ENCODE data around the gene GCGR.

Gene GCGR
- 0 reads per million in 2 donors for total RNA-seq

DNA sequence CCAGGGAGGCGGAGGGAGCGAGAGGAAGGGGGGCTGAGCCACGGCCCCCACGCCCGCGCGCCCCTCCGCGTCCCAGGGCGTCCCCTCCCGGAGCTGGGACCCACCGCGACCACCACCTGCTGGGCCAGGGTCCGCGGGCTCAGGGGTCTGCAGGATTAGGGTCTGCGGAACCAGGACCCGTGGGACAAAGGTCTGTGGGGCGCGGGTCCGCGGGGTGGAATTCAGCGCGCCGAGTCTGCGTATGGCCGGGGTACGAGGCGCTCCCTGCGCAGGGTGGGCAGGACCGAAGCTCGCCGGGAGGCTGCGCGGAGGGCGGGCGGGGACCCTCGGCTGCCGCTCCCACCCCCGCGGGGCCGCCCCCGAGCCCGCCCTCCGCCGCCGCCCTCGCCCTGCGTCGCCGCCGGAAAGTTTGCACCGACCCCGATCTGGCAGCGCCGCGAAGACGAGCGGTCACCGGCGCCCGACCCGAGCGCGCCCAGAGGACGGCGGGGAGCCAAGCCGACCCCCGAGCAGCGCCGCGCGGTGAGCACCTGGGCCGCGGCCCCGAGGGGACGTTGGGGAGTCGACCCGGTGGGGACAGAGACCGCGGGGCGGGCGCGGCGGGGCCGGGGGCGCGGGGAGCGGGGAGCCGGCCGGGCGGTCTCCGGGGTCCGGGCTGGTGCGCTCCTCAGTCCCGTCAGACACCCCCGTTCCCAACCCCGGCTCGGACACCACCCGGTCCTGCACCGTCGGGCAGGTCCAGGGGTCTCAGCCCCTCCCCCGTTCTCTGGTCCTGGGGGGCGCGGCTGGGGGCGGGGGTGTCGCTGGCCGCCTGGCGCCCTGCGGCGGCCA, at the start of gene GCGR:
Gene GCGR (plus strand): TSS at position 423 of the 831 bp plus-strand sequence. CDS start 4,869 bp downstream, outside the sequence.
- DNase-seq, result no peak

DNA sequence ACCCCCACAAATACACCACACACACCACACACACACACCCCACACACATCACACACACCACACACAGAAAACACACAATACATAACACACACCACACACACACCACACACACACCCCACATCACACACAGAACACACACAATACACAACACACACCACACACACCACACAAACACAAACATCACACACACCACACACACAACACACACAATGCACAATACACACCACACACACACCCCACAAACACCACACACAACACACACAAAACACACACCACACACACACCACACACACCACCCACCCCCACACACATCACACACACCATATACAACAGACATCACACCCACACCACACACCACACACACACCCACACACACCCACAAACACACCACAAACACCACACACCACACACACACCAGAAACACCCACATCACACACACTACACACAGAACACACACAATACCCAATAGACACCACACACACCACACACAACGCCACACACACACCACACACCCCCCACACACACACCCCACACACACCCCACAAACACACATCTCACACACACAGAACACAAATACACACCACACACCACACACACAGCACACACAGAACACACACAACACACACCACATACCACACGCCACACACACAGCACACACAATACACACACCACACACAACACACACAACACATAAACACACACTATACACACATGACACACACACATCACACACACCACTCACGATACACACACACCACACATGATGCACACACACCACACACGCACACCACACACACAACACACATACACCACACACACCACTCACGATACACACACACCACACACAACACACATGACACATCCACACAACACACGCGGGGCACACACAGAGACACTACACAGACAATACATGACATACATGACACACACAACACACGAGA, 11.0 kb upstream of the GCGR start:
- peak in 1 of 5 experiments; percentile 26 for DNase-seq

DNA sequence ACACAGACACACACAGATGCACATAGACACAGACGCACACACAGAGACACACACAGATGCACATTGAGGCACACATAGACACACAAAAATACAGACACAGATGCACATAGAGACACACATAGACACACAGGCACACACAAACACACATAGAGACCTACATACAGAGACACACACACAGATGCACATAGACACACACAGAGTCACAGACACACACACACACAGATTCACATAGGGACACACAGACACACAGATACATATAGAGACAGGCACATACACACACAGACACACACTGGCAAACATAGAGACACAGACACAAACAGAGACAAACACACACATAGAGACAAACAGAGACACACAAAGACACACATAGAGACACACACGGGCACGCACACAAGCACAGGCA, 9.9 kb upstream of the GCGR start:
- DNase-seq, result no peak

DNA sequence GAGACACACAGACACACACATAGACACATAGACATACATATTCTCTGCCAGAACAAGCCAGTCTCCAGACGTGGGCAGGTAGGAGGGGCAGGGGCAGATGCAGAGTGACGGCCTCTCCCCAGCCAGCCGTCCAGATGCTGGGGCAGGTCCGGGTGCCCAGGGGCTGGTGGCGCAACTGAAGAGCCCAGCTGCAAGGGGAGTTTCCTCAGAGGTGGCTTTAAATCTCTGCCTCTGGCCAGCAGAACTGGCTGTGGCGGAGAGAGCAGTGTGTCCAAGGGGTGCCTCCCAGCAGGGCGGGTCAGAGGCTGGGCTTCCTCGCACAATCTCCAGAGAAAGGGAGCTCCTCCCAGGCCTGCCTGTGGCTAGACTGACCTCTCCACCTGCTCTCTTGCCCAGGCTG, 9.4 kb upstream of the GCGR start:
- no peak for DNase-seq

DNA sequence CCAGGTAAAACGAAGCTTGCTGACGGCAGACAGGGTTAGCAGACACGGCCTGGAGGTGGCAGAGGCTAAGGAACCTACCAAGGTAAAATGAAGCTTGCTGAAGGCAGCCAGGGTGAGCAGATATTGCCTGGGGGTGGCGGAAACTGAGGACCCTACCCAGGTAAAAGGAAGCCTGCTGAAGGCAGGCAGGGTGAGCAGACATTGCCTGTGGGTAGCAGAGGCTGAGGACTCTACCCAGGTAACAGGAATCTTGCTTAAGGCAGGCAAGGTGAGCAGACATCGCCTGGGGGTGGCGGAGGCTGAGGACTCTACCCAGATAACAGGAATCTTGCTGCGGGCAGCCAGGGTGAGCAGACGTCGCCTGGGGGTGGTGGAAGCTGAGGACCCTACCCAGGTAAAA, 2.6 kb upstream of the GCGR start:
- no peak for DNase-seq

DNA sequence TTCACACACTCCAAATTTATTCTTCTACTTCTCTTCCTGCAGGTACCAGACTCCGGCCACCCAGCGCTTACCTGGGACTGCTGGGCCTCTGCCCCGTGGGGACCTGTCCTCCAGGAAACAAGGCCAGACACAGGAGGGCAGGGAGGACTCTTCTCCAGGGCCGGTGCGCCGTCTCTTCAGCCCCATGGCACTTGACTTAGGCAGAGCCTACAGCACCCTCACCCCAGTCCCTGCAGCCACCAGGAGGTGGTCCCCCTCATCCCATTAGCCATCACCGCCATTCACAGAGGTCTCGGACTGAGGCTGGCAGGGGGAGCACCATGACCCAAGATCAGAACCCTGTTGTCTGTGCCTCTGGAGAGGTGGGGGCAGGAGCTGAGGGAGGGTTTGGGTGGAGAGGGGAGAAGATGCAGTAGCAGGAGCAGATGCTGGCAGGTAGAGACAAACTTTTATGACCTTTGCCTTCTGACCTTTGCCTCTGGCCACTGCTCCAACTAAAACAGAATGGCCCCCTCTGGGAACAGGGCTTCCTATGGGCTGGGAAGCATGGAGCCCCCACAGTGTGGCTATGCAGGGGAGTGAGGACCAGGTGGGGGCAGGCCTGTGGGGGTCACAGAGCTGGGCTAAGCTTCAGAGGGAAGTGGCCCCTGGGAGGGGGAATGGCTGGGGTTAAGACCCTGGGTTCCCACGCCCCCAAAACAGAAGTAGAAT, 1.7 kb upstream of the GCGR start:
- DNase-seq, result no peak

DNA sequence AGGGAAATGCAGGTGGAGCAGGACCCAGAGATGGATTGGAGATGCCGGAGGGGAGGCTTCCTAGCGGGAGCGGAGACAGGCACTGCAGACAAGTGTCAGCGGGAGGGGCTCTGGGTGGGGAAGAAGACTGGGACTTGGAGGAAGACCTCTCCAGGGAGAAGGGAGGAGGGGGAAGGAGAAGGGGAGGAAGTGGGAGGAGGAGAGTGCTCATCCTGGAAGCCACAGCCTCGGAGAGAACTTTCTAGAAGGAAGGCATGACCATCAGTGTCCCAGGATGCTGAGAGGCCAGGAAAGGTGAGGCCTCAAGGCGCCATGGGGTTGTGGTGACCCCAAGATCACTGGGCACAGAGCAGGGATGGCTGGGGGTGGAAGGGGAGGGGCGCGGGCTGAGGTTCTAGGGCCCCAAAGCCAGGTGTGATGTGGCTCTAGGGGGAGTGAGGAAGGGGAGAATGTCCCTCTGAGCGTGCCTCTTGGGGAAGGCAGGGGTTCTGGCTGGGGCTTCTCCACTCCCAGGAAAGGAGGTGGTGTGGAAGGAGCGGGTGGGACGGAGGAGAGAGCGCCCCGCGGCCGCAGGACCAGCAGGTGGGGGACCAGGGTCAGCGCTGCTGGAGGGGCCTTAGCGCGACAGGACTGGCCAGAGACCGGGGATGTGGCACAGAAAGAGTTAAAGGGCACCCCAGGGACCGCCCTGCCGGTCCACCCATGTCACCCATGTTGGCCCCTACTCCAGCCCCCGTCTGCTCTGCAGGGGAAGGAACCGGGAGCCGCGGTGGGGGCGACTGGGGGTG, 900 bp upstream of the GCGR start:
- DNase-seq, result no peak

DNA sequence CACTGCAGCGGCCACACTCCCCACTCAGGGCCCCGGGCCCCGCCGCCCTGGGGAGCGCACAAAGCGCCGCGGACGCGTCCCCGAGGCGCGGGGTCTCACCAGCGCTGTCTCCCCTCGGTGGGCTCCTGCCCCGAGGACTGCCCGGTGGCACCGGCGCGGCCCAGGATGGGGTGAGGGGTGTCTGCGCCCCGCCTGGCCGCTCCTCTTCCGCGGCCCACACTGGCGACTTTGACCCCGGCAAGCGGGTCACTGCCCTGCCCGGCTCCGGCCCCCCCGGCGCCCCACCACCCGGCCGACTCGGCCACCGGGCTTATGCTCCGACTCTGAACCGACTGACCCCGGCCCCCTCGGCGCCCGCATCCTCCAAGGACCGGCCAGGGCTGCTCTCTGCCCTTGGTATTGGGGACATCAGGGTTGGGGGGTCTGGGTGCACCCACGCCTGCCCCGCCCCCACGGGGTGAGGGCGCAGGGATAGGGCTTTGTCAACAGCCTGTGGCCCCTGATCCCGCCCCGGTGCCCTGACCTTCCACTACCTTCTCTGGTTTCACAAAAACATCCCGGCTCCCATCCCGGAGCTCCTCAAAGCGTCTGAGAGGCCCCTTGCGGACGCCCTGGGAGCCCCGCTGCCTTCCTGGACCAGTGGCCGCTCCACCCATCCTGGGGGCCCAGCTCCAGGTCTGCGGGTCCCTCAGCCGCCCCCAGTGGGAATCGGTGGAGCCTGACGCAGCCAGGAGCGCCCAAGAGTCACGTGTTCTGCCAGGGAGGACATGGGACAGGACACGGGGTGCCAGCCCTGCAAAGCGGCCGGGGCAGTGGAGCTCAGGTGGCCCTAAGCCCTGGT, 829 bp downstream of the GCGR start:
- no peak for DNase-seq

DNA sequence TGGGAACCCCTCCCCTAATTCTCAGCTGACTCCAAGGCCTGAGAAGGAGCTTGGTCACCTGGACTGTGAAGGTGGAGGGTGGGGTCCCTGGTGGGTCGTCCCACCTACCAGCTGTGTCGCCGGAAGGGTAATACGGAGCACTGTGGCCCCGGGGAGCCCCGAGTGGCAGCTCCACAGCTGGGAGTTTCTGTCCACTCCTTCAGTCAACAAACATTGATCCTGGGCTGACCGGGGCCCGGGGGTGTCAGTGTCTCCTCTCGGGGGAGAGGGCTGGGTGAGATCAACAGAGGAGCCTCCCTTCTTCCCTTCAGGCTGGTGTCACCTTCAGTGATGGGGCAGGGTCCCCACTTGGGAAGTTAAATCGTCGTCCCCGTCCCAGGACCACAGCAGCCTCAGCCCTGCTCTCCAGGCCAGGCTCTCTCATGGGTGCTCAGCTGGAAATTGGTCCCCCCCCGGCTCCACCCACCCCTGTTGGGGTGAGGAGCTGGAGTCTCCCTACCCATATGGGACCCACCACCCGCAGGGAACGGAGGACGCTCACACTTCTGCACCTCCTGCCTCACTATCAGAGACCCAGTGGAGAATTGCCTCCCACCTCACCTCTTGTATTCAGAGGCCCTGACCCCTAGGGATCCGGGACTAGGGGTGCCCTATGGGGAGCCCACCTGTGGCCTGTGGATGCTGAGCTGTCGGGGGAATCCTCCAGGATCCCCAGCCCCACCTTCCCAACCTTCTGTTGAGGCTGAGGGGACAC, 1.9 kb downstream of the GCGR start:
- DNase-seq, result no peak

DNA sequence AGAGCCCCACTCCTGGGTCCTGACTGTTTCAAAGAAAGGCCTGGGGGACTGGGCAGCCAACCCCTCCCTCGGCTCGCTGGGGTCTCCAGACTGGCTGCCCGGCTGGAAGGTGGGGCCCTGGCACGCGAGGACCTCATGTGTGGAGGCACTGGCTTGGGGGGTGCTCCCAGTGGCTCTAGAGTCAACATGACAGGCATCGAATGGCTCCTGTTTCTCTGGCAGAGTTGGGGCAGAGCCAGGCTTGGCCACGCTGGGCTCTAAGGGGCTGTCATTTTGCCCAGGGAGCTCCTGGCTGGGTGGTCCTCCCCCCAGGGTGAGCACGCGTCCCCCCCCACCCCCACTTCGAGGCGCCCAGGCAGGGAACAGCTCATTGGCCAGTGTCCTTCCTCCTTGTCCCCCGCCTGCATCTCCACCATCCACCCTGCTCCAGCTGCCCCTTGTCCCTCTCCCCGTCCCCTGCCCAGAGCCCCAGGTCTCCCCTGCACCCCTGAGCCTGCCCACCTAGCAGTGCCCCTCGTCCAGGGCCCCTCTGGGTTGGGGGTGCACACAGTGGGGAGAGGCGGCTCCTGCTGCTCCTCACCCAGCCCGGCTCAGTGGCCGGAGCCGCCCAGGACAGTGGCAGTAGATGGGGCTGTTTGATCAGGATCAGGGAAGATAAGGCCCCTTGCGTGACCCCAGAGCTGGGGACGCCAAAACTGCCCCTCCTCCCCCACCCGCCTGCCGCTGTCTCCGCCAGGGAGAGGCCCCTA, 2.7 kb downstream of the GCGR start:
- DNase-seq, result no peak

DNA sequence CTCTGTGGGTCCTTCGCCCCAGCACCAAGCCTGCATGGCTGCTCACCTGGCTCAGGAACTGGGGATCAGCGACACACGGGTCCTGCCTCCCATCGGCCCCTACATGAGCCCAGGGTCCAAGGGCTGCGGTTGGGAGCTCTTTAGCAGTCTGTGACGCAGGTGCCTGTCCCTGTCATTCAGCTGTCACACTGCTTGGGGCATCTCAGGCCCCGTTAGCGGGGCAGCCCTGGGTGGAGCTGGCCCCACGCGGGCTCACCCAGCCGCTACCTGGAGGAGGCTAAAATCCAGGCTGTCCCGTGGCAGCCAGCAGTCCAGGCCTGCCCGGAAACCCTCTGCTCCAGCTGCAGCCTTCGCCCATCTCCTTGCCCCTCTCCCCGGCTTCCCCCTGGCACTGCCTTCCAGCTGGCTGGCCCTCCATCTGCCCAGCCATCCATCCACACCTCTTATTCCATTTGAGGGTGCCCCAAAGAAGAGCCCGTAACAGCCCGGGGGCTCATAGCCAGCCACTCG, 3.3 kb downstream of the GCGR start:
- DNase-seq, result no peak

DNA sequence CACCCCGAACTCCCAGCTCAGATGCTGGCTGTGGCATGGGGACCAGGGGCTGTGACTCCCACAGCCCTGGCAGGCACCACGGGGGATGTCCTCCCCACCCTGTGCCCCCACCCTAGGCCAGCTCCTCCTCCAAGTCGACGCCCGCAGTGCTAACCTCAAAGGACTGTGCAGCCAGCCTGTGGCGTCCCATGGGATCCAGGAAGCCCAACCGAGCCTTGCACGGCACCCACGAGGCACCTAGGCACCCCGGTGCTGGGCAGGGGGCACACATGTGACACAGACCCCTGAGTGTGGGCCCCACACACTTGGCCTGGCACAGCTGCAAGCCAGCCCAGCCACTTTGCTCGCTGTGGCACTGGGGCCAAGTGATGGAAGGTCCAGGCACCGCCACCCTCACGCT, 3.9 kb downstream of the GCGR start:
- no peak for DNase-seq

DNA sequence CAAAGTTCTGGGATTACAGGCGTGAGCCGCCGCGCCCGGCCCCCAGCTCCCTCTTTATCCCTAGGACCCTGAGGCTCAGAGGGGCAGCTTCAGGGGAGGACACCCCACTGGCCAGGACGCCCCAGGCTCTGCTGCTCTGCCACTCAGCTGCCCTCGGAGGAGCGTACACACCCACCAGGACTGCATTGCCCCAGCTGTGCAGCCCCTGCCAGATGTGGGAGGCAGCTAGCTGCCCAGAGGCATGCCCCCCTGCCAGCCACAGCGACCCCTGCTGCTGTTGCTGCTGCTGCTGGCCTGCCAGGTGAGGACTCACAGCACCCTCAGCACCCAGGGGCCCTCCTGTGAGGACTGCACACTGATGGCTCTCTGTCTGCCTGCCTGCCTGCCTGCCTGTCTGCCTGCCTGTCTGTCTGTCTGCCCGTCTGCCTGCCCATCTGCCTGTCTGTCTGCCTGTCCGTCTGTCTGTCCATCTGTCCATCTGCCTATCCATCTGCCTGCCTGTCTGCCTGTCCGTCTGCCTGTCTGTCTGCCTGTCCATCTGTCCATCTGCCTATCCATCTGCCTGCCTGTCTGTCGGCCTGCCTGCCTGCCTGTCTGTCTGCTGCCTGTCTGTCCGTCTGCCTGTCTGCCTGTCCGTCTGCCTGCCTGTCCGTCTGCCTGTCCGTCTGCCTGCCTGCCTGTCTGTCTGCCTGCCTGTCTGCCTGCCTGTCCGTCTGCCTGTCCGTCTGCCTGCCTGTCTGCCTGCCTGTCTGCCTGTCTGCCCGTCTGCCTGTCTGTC, 5.0 kb downstream of the GCGR start:
- no peak for DNase-seq

DNA sequence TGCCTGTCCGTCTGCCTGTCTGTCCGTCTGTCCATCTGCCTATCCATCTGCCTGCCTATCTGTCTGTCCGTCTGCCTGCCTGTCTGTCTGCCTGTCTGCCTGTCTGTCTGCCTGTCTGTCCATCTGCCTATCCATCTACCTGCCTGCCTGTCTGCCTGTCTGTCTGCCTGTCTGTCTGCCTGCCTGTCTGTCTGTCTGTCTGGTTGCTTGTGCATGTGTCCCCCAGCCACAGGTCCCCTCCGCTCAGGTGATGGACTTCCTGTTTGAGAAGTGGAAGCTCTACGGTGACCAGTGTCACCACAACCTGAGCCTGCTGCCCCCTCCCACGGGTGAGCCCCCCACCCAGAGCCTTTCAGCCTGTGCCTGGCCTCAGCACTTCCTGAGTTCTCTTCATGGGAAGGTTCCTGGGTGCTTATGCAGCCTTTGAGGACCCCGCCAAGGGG, 5.6 kb downstream of the GCGR start:
- DNase-seq, result no peak

DNA sequence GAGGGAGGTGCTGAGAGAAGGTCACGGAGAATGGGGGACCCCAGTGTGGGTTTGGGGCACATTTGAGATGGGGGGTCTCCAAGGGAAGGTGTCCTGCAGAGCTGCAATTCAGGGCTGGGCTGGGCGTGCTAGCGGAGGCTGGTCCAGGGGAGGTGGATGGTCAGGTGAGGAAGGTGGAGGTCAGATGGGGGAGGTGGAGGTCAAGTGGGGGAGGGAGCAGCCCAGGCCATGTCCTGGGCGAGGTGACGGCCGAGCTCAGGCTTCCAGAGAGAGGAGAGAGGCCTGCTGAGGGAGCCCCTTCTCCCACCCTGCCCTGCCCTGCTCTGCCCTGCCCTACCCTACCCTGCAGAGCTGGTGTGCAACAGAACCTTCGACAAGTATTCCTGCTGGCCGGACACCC, 6.5 kb downstream of the GCGR start:
- no peak for DNase-seq

DNA sequence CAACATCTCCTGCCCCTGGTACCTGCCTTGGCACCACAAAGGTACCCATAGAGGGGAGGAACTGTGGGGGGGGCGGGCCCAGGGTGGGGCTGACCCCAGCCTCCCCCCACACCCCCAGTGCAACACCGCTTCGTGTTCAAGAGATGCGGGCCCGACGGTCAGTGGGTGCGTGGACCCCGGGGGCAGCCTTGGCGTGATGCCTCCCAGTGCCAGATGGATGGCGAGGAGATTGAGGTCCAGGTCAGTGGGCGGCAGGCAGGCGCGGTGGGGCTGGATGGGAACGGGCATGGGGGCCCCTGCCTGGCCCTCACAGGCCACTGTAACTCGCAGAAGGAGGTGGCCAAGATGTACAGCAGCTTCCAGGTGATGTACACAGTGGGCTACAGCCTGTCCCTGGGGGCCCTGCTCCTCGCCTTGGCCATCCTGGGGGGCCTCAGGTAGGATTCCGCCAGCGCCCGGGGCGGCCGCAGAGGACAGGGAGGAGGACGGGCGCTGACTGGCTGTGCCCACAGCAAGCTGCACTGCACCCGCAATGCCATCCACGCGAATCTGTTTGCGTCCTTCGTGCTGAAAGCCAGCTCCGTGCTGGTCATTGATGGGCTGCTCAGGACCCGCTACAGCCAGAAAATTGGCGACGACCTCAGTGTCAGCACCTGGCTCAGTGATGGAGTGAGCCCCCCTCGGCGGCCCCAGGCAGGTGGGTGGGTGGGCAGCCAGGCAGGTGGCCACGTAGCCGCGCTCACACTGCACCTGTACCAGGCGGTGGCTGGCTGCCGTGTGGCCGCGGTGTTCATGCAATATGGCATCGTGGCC, 7.1 kb downstream of the GCGR start:
- DNase-seq, result no peak

DNA sequence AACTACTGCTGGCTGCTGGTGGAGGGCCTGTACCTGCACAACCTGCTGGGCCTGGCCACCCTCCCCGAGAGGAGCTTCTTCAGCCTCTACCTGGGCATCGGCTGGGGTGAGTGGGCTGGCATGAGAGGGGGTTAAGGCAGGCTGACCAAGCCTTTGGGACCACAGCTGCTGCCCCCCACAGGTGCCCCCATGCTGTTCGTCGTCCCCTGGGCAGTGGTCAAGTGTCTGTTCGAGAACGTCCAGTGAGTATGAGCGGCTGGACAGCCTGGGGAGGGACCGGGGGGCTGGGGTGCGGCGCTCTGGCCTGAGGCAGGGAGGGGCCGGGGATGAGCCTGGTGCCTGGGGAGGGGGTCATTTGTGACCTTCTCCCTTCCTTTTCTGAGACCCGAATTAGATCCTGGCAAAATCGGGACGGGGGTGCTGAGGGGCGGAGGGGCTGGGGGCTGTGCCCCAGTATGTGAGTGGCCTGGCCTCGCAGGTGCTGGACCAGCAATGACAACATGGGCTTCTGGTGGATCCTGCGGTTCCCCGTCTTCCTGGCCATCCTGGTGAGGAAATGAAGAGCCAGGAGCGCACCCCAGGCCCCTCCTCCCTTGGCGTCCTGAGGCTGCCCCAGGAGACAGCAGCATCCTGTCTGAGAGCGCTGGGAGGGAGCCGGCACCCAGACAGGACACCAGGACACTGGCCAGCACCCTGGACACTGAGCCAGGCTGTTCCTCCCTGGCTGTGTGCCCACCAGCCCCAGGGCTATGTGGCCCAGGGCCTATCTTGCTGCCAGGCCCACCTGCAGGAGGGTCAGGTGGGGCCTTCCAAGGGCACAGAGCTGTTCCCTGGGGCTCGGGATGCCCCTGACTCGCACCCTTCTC, 8.0 kb downstream of the GCGR start:
- DNase-seq, result no peak
